ENCODE data around the gene TRMT6. TPM values are rescaled to one million over a fixed set of nuclear protein-coding genes. Genes with fewer than 3 reads are reported as not detected.

TRMT6 gene
- total and polyA plus RNA-seq, 9 of the 15 experiments (the other 6 are each of a cell fraction or from before 2014, with no cell fraction given) = 10.6 to 21.3 (median 15.6) TPM

GRCh38 chr20:5931411-5931810 lies 18.9 kb downstream of the TRMT6 start:
- Histone ChIP-seq H2AFZ (ENCODE audit: low read depth, low read length) (no peak overlapping the region), H3K4me3 (no peak overlapping the region), H3K9ac (ENCODE audit: insufficient read depth in 1 of 2, low read depth in 2 of 2, low read length in 2 of 2) (no peak overlapping the region), H3K9me3 (replicated peaks; ENCODE audit: control insufficient read depth, insufficient read depth, low read depth, low read length) (no peaks in the 10 kb centered on the region), H3K9me1 (ENCODE audit: control insufficient read depth, insufficient read depth, low read length) (no peaks in the 10 kb centered on the region), H3K36me3 (ENCODE audit: control insufficient read depth, insufficient read depth, low read length) (no peaks in the 10 kb centered on the region), H3K27me3 (ENCODE audit: control insufficient read depth in 2 of 2, insufficient read depth in 2 of 2, low read length in 2 of 2) (peaks cover 0 to 11% of the 10 kb centered on the region in 2 experiments; a peak in 2 of 5 replicates), H3K79me2 (ENCODE audit: control insufficient read depth, insufficient read depth, low read length) (no peaks in the 10 kb centered on the region), H4K20me1 (replicated peaks; ENCODE audit: control insufficient read depth, insufficient read depth, low read length) (no peaks in the 10 kb centered on the region), H3K4me2 (ENCODE audit: insufficient read depth, low read length) (no peak overlapping the region), H3K4me1 (replicated peaks in 1 of 2; ENCODE audit: control insufficient read depth in 2 of 2, insufficient read depth in 2 of 2, low read length in 2 of 2) (no peaks in the 10 kb centered on the region), H3K27ac (ENCODE audit: extremely low read depth, low read depth, low read length) (no peak overlapping the region)
- 3% methylated on average over 3 of the region's 3 CpGs for WGBS (ENCODE audit: insufficient coverage, low coverage, missing lambda C conversion rate)
- intact Hi-C loops (cut with micrococcal nuclease) = no loop called here
- CTCF ChIA-PET (ENCODE audit: low intra/inter-chr PET ratio) = no interaction called here
- no TSS peak for BruUV-seq (replicated peaks)
- no peak for DNase-seq (ENCODE audit: extremely low read depth in 1 of 4, low spot score in 3 of 4)
- no peak for FAIRE-seq
- in situ Hi-C loops (cut with MboI) = loop anchor here (5.0 kb wide), 1 partner anchor 404 kb away; no protein-coding TSS in a partner anchor
- POLR2A ChIA-PET = no interaction called here
- ATAC-seq = no peak
- TF ChIP-seq RNF2 (IDR thresholded peaks at IDR 0.05) = no peak

GRCh38 chr20:5928836-5929715 lies 21.3 kb downstream of the TRMT6 start:
- H3K9ac ChIP-seq (ENCODE audit: insufficient read depth in 1 of 2, low read depth in 2 of 2, low read length in 2 of 2) = no peak overlapping the region
- FAIRE-seq (no peak), ATAC-seq (no peak), DNase-seq (ENCODE audit: extremely low read depth in 1 of 4, low spot score in 3 of 4) (no peak)
- no peak overlapping the region for H3K27ac ChIP-seq (ENCODE audit: extremely low read depth, low read depth, low read length)
- H3K9me1 ChIP-seq (ENCODE audit: control insufficient read depth, insufficient read depth, low read length) = no peaks in the 10 kb centered on the region
- no peaks in the 10 kb centered on the region for H3K4me1 ChIP-seq (replicated peaks in 1 of 2; ENCODE audit: control insufficient read depth in 2 of 2, insufficient read depth in 2 of 2, low read length in 2 of 2)
- intact Hi-C loops (cut with micrococcal nuclease) (no loop called here), in situ Hi-C loops (cut with MboI) (no loop called here)
- WGBS (ENCODE audit: insufficient coverage, low coverage, missing lambda C conversion rate) = 1% methylated on average over 8 of the region's 8 CpGs
- no peaks in the 10 kb centered on the region for H3K79me2 ChIP-seq (ENCODE audit: control insufficient read depth, insufficient read depth, low read length)
- H3K36me3 ChIP-seq (ENCODE audit: control insufficient read depth, insufficient read depth, low read length) = no peaks in the 10 kb centered on the region
- H3K9me3 ChIP-seq (replicated peaks; ENCODE audit: control insufficient read depth, insufficient read depth, low read depth, low read length) = no peaks in the 10 kb centered on the region
- H3K27me3 ChIP-seq (ENCODE audit: control insufficient read depth in 2 of 2, insufficient read depth in 2 of 2, low read length in 2 of 2) = peaks cover 0 to 11% of the 10 kb centered on the region in 2 experiments; a peak in 3 of 5 replicates
- H3K4me2 ChIP-seq (ENCODE audit: insufficient read depth, low read length) = no peak overlapping the region
- no peaks in the 10 kb centered on the region for H4K20me1 ChIP-seq (replicated peaks; ENCODE audit: control insufficient read depth, insufficient read depth, low read length)
- CTCF ChIA-PET (ENCODE audit: low intra/inter-chr PET ratio) = interaction anchor here (0.6 kb wide), 1 partner anchor 9 kb away, joined by 3 read pairs; no protein-coding TSS in a partner anchor
- POLR2A ChIA-PET = no interaction called here
- no TSS peak for BruUV-seq (replicated peaks)
- no peak overlapping the region for H2AFZ ChIP-seq (ENCODE audit: low read depth, low read length)
- no peak overlapping the region for H3K4me3 ChIP-seq
- TF ChIP-seq, protein P1, sequence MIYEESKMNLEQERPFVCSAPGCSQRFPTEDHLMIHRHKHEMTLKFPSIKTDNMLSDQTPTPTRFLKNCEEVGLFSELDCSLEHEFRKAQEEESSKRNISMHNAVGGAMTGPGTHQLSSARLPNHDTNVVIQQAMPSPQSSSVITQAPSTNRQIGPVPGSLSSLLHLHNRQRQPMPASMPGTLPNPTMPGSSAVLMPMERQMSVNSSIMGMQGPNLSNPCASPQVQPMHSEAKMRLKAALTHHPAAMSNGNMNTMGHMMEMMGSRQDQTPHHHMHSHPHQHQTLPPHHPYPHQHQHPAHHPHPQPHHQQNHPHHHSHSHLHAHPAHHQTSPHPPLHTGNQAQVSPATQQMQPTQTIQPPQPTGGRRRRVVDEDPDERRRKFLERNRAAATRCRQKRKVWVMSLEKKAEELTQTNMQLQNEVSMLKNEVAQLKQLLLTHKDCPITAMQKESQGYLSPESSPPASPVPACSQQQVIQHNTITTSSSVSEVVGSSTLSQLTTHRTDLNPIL (CRISPR knock-in tag; IDR thresholded peaks at IDR 0.05) = no peak
- TF ChIP-seq ZNF561 (CRISPR knock-in tag; conservative IDR thresholded peaks at IDR 0.05) (no peak), NR2C2 (CRISPR knock-in tag; IDR thresholded peaks at IDR 0.05) (no peak), NR2C2 (tag; IDR thresholded peaks at IDR 0.05) (no peak), MBD2 (IDR thresholded peaks at IDR 0.05; ENCODE audit: borderline replicate concordance, low read depth) (no peak), CEBPG (CRISPR knock-in tag; IDR thresholded peaks at IDR 0.05) (no peak), CEBPG (tag; conservative IDR thresholded peaks at IDR 0.05 in 1 of 2, IDR thresholded peaks at IDR 0.05 in 1 of 2) (0 out of 4 replicates have a peak, but pooled peaks of 1 of the 2 experiments have one; percentile 30)
